Mesodermal cell (in vitro differentiated cells): ENCODE results near the gene KRT14.
"Not testable (repeated sequence)": the region's sequence is repeated elsewhere in the genome, so short reads cannot be mapped to it uniquely, and the experiment has no call there.

Source experiments
- H3K27ac ChIP-seq: 2 replicates; pipeline ENCODE4 v1.7.0; 2013; ENCODE audit warnings: mild to moderate bottlenecking, low read depth, low read length, moderate library complexity; ENCODE audit not compliant: severe bottlenecking
- H3K36me3 ChIP-seq: 2 replicates; pipeline ENCODE4 v1.7.1; 2013; ENCODE audit warnings: mild to moderate bottlenecking, low read length, moderate library complexity; ENCODE audit not compliant: control insufficient read depth, insufficient read depth
- H3K4me1 ChIP-seq: one replicate; pipeline ENCODE4 v1.7.1; 2013; ENCODE audit warnings: mild to moderate bottlenecking, low read length; ENCODE audit not compliant: insufficient read depth, control insufficient read depth, poor library complexity, severe bottlenecking
- H3K4me3 ChIP-seq: 2 replicates; pipeline ENCODE4 v1.7.0; 2013; ENCODE audit warnings: low read length, control low read depth, mild to moderate bottlenecking; ENCODE audit not compliant: insufficient read depth, poor library complexity, severe bottlenecking; ENCODE audit errors: extremely low read depth
- H3K9me3 ChIP-seq: 2 replicates; pipeline ENCODE4 v1.7.1; 2013; ENCODE audit warnings: mild to moderate bottlenecking, low read length, moderate library complexity; ENCODE audit not compliant: control insufficient read depth
- WGBS, 2 experiments: methylation state at CpG; one replicate each; pipeline ENCODE4 v1.1.5; 2013; ENCODE audit warnings: missing lambda C conversion rate in 2 of 2; ENCODE audit not compliant: insufficient coverage in 2 of 2; 5-methylcytosine and 5-hydroxymethylcytosine counted together

Gene KRT14

DNA sequence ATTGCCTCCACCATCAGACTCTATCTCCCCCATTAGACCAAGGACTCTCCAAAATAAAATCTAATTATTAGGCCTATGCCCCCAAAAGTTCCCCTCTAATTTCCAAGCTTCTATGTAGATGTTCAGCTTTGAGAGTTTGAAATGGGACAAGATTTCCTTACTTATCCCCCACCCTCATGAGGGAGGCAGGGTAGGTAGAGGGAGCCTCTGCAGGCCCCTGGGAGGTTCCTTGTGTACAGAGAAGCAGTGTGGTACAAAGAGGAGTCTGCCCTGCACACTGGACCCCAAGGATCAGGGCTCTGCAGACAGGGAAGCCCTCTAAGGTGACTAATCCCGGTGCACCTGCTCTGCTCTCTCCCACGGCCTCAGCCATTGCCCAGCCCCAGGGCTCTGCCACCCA is 35.2 kb upstream of the KRT14 start:
- Histone ChIP-seq H3K27ac (no peak overlapping the region), H3K36me3 (no peaks in the 10 kb centered on the region), H3K4me1 (peaks cover 3% of the 10 kb centered on the region), H3K4me3 (no peak overlapping the region), H3K9me3 (no peaks in the 10 kb centered on the region)
- WGBS, 2 experiments, result 100% methylated on average over 1 of the region's 2 CpGs; no CpG with 5 or more reads in 1 of the 2 experiments

DNA sequence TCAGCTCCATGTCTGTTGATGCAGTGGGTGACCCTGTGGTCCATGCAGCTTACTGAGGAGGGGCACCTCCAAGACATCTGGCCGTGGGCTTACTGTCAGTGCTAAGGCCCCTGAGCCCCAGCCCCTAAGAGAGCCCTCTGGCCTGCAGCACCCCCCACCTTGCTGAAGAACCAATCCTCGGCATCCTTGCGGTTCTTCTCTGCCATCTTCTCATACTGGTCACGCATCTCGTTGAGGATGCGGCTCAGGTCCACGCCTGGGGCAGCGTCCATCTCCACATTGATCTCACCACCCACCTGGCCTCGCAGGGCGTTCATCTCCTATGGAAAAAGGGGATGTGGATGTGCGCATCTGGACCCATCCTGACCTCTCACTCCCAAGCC is 34.7 kb upstream of the KRT14 start:
- 90 to 100% methylated on average over 1 to 4 of the region's 11 CpGs for WGBS, 2 experiments
- not testable (repeated sequence) for H3K27ac ChIP-seq, H3K4me1 ChIP-seq, H3K36me3 ChIP-seq, H3K4me3 ChIP-seq, H3K9me3 ChIP-seq

DNA sequence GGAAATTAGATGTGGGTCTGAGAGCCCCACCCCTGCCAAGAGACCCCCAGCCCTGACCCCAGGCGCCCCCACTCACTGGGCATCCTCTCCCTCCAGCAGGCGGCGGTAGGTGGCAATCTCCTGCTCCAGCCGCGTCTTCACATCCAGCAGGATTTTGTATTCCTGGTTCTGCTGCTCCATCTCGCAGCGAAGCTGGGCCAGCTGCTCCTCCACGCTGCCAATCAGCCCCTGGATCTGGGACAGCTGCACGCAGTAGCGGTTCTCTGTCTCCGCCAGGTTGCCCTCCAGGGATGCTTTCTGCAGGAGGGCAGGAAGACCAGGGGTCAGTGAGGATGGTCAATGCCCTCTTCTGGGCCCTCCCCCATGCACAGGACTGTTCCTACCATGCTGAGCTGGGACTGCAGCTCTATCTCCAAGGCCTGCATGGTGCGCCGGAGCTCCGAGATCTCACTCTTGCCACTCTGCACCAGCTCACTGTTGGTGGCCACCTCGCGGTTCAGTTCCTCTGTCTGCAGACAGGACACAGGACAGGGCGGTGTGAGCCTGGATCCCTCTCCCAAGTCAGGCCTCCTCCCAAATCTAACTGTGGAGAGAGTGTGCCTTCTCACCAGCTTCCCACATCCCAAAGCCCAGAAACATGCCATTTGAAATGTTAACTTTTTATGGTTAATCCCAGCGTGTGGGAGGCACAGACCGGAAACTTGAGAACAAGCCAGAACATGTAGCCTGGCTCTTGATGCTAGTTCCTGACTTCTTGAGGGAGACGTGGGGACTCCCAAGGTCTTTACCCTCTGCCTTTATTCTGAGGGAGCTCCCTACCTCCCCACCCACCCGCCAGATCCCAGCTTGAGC is 34.1 kb upstream of the KRT14 start:
- no peak overlapping the region for H3K27ac ChIP-seq
- 91 to 93% methylated on average over 17 to 20 of the region's 21 CpGs for WGBS, 2 experiments
- H3K4me3 ChIP-seq, result no peak overlapping the region

DNA sequence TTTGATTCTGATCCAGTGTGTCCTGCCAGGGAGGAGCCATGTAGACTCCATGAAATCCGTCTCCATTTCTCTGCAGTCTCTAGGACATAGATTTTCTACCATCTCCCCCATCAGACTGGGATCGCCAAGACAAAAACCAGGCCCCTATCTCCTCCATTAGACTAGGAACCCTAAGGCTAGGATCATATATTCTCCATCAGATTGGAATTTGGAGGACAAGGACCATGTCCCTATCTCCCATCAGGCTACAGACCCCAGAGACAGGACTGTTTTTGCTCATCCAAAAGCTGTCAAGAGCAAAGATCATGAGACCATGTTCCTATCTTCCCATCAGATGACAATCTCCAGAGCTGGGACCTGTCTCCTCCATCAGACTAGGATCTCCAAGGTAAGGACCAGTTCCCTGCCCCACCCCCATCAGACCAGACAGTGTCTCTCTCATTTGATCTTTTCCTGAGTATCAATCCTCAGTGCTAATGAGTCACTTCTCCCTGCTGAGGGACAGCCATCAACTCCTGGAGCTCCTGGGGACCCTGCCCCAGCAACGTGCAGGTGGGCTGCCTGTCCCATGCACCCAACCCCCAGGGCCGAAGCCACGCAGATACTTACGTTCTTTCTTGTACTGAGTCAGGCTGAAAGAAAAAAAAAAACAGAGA is 33.4 kb upstream of the KRT14 start:
- H3K27ac ChIP-seq, H3K4me1 ChIP-seq, H3K36me3 ChIP-seq, H3K4me3 ChIP-seq, H3K9me3 ChIP-seq: not testable (repeated sequence)
- 85 to 86% methylated on average over 1 to 4 of the region's 6 CpGs for WGBS, 2 experiments

More for the DNA sequence above, 34.1 kb upstream of the KRT14 start:
- Histone ChIP-seq H3K36me3 (no peaks in the 10 kb centered on the region), H3K9me3 (no peaks in the 10 kb centered on the region), H3K4me1 (peaks cover 3% of the 10 kb centered on the region)

DNA sequence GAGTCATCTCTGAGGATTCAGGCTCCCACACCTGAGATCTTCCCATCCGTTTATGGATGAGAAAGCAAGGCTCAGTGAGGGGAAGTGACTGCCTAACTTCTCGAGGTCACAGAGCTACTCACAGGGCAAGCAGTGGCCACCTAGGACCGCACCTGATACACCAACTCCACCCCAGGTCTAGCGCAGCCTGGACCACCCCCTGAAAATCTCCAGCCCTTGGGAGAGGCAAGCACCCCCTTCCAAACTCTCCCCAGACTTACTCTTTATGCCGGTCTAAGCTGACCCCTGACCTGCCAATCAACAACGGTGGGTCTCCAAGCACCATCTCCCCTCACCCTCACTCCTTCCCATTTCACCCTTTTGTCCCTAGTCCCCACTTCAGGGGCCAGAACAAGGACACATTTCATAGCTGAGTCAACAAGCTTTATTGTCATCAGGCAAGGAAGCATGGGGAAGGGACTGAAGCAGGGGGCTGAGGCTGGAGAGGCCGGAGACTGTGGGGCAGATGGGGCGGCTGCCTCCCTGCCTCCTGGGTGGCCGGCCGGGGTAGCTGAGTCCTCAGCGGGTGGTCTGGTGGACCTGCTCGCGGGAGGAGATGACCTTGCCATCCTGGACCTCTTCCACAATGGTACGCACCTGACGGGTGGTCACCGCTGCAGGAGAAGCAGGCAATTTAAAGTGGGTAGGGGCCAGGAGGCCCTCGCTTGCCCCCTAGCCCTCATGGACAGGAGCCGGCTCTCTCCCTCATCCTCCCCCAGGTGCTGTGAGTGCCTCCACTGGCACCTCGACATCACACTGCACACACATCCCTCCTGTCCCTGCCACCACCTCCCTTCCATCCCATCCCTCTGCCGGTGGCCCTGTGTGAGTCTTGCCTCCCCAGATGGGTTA is 32.6 kb upstream of the KRT14 start:
- Histone ChIP-seq H3K4me3 (no peak overlapping the region), H3K4me1 (peaks cover 3% of the 10 kb centered on the region), H3K27ac (no peak overlapping the region), H3K36me3 (no peaks in the 10 kb centered on the region), H3K9me3 (no peaks in the 10 kb centered on the region)
- WGBS, 2 experiments, result 87 to 88% methylated on average over 13 to 14 of the region's 20 CpGs

DNA sequence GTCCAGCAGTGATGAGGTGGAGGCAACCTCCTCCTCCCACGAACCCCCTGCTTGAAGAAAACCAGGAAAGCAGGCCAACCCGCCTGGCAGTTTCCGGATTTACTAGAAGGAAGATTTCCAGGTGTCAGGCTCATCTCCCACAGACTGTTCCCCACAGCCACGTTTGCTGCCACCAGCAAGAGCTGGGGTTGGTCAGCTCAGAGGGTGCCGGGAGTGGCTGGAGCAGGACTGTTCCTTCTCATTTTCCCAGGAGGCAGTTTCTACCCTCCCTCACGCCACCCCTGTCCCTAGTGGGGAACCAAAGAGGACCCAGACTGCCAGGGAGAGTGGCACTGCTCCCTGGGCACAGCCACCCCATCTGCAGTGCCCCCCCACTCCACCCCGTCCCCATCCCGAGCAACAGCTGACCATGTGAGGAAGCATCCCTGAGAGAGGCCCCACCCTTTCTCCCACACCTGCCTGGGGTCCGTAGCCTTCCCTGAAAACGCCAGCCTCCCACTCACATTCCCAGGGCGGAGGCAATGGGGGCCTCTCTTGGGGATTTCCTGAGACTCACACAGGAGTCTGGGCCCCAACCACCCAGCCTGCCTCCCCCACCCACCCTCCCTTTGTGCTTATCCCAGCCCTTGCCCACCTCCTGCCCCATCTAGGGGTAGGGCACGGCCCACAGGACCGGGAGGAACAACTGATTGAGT is 31.8 kb upstream of the KRT14 start:
- no peaks in the 10 kb centered on the region for H3K36me3 ChIP-seq
- H3K27ac ChIP-seq, result no peak overlapping the region
- H3K4me3 ChIP-seq, result no peak overlapping the region
- no peaks in the 10 kb centered on the region for H3K9me3 ChIP-seq
- 85 to 88% methylated on average over 6 to 9 of the region's 13 CpGs for WGBS, 2 experiments
- H3K4me1 ChIP-seq, result peaks cover 3% of the 10 kb centered on the region

DNA sequence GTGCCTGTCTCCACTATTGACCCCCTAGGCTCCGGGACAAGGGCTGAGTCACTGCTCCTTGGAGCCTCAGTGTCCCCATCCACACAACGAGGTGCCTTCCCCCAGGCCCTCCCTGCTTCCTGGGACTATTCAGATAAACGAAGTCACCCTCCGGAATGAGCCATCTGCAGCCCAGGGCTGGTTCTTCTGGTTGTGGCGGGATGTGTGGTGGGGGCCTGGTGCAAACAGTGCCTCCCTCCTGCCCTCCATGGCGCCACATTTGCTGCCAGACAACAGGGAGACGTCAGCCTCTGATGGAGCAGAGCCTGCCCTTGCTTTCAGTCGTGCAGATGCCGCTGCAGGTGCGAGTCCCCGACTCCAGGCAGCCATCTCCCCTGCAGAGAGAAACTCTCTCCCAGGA is 31.0 kb upstream of the KRT14 start:
- Histone ChIP-seq H3K4me3 (no peak overlapping the region), H3K27ac (no peak overlapping the region), H3K4me1 (peaks cover 3% of the 10 kb centered on the region), H3K9me3 (no peaks in the 10 kb centered on the region), H3K36me3 (no peaks in the 10 kb centered on the region)
- 83 to 85% methylated on average over 7 to 10 of the region's 11 CpGs for WGBS, 2 experiments

DNA sequence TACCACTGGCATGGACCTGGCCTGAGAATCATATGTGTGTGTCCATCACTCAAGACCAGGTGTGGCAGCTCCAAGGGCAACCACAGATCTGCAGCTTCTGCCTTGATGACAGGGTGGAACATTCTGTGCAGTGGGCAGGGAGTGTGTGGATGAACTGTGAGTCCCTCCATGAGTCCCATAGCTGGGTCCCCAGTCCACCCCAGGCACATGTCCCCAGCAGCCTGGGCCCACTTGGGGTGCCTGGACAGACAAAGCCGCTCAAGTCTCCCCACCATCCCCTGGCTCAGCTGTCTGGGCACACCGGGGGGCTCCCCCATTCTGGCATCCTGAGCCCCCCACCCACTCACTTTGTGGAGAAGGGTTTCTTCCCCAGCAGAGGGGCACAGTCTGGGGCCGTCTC is 30.4 kb upstream of the KRT14 start:
- H3K9me3 ChIP-seq, result no peaks in the 10 kb centered on the region
- no CpG with 5 or more reads among the region's 3 CpGs for WGBS, 2 experiments
- H3K27ac ChIP-seq, result no peak overlapping the region
- H3K36me3 ChIP-seq, result no peaks in the 10 kb centered on the region
- no peaks in the 10 kb centered on the region for H3K4me1 ChIP-seq
- no peak overlapping the region for H3K4me3 ChIP-seq

DNA sequence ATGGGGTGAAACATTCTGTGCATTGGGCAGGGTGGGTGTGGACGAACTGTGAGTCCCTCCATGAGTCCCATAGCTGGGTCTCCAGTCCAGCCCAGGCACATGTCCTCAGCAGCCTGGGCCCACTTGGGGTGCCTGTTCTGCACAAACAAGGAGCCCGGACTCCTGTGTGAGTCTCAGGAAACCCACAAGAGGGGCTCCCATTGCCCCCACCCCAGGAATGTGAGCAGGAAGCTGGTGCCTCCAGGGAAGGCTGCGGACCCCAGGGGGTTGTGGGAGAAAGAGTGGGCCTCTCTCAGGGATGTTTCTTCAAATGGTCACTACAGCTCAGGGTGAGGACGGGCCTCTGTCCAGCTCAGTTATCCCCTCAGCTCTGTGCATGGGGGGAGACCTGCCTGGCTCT is 29.8 kb upstream of the KRT14 start:
- H3K4me3 ChIP-seq, H3K4me1 ChIP-seq, H3K9me3 ChIP-seq, H3K36me3 ChIP-seq, H3K27ac ChIP-seq: not testable (repeated sequence)
- WGBS, 2 experiments, result 86 to 100% methylated on average over 1 to 2 of the region's 4 CpGs

DNA sequence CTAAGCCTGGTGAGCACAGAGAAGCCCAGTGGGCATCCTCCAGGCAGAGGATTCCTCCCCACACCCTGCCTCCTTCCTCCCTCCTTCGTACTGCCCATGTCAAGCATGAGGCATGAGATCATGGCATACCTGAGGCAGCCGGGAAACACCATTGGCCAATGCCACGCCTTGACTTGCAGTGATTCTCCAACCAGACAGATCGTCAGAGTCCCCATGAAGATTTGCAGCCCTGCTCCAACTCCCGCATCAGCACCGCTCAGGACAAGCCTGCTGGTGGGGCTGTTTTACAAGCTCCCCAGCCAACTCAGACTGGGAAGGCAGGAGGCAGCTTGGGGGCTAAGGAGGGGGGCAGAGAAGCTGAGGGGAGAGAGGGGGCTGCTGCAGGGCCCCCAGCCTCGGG is 28.8 kb upstream of the KRT14 start:
- Histone ChIP-seq H3K4me3 (no peak overlapping the region), H3K36me3 (no peaks in the 10 kb centered on the region), H3K4me1 (no peaks in the 10 kb centered on the region), H3K9me3 (no peaks in the 10 kb centered on the region), H3K27ac (no peak overlapping the region)
- WGBS, 2 experiments, result 62 to 64% methylated on average over 3 to 4 of the region's 7 CpGs
